ENCODE data around the gene PRAMEF20.

PRAMEF20 gene

GRCh38 chr1:13456904-13457532 lies 46.8 kb downstream of the PRAMEF20 start:
- no CpG with 5 or more reads among the region's 15 CpGs for WGBS (ENCODE audit: extremely low coverage, insufficient coverage, insufficient read length)
- Histone ChIP-seq H2AK5ac (ENCODE audit: low read length) (no peak overlapping the region), H2BK5ac (ENCODE audit: low read depth, low read length, poor library complexity) (no peak overlapping the region), H3K27ac (ENCODE audit: low read depth, low read length) (no peak overlapping the region), H3K9me3 (ENCODE audit: insufficient read depth, low read depth, low read length) (peaks cover 35% of the 10 kb centered on the region), H3K9ac (ENCODE audit: low read length) (no peak overlapping the region), H3K79me1 (ENCODE audit: low read length) (no peaks in the 10 kb centered on the region), H3K27me3 (ENCODE audit: insufficient read depth, low read length) (no peaks in the 10 kb centered on the region), H3K4ac (ENCODE audit: low read depth, low read length) (no peak overlapping the region), H3K4me3 (ENCODE audit: low read depth, low read length) (no peak overlapping the region), H4K8ac (ENCODE audit: low read depth, low read length) (no peak overlapping the region), H4K12ac (ENCODE audit: low read depth, low read length) (no peak overlapping the region), H3K4me1 (ENCODE audit: control insufficient read depth in 1 of 2, insufficient read depth in 2 of 2, low read length in 2 of 2) (no peaks in the 10 kb centered on the region), H3K4me2 (ENCODE audit: low read length) (no peak overlapping the region), H3K79me2 (ENCODE audit: control insufficient read depth, insufficient read depth, low read length, poor library complexity) (no peaks in the 10 kb centered on the region), H3K36me3 (ENCODE audit: control insufficient read depth in 1 of 2, insufficient read depth in 2 of 2, low read length in 2 of 2) (no peaks in the 10 kb centered on the region), H3K23ac (ENCODE audit: low read length) (no peak overlapping the region), H2BK12ac (ENCODE audit: low read length) (no peak overlapping the region), H3K18ac (ENCODE audit: low read length) (no peak overlapping the region), H4K91ac (ENCODE audit: low read depth, low read length) (no peak overlapping the region), H3K14ac (ENCODE audit: low read length) (no peak overlapping the region), H2BK120ac (ENCODE audit: insufficient read depth, low read length, poor library complexity) (no peak overlapping the region), H2AFZ (ENCODE audit: insufficient read depth, low read length, poor library complexity) (no peak overlapping the region)
- no peak for DNase-seq

DNA sequence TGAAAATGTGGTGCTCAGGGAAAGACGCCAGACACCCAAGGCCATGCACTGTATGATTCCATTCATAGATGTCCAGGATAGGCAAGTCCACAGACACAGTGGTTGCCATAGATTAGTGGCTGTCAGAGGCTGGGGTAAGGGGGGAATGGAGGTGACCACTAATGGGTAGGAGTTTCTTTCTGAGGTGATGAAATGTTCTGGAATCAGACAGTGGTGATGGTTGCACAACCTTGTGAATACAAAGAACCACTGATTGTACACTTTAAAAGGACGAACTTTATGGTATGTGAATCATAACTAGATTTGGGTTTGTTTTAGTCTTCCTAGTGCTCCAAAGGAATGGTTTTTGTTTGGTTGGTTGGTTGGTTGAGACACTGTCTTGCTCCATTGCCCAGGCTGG lies 51.7 kb downstream of the PRAMEF20 start:
- H3K23ac ChIP-seq (ENCODE audit: low read length) = no peak overlapping the region
- no peaks in the 10 kb centered on the region for H3K36me3 ChIP-seq (ENCODE audit: control insufficient read depth in 1 of 2, insufficient read depth in 2 of 2, low read length in 2 of 2)
- no peaks in the 10 kb centered on the region for H3K27me3 ChIP-seq (ENCODE audit: insufficient read depth, low read length)
- no peak overlapping the region for H2BK12ac ChIP-seq (ENCODE audit: low read length)
- no peaks in the 10 kb centered on the region for H3K4me1 ChIP-seq (ENCODE audit: control insufficient read depth in 1 of 2, insufficient read depth in 2 of 2, low read length in 2 of 2)
- WGBS (ENCODE audit: extremely low coverage, insufficient coverage, insufficient read length) = no CpG with 5 or more reads among the region's 2 CpGs
- no peak overlapping the region for H4K8ac ChIP-seq (ENCODE audit: low read depth, low read length)
- H3K79me2 ChIP-seq (ENCODE audit: control insufficient read depth, insufficient read depth, low read length, poor library complexity) = no peaks in the 10 kb centered on the region
- H4K12ac ChIP-seq (ENCODE audit: low read depth, low read length) = no peak overlapping the region
- no peak for DNase-seq
- no peak overlapping the region for H2AFZ ChIP-seq (ENCODE audit: insufficient read depth, low read length, poor library complexity)
- no peak overlapping the region for H3K27ac ChIP-seq (ENCODE audit: low read depth, low read length)
- peaks cover 51% of the 10 kb centered on the region for H3K9me3 ChIP-seq (ENCODE audit: insufficient read depth, low read depth, low read length)
- H2BK120ac ChIP-seq (ENCODE audit: insufficient read depth, low read length, poor library complexity) = no peak overlapping the region
- H2BK5ac ChIP-seq (ENCODE audit: low read depth, low read length, poor library complexity) = no peak overlapping the region
- H3K79me1 ChIP-seq (ENCODE audit: low read length) = no peaks in the 10 kb centered on the region
- no peak overlapping the region for H3K18ac ChIP-seq (ENCODE audit: low read length)
- no peak overlapping the region for H3K4me2 ChIP-seq (ENCODE audit: low read length)
- H3K9ac ChIP-seq (ENCODE audit: low read length) = no peak overlapping the region
- H3K4me3 ChIP-seq (ENCODE audit: low read depth, low read length) = no peak overlapping the region
- H3K14ac ChIP-seq (ENCODE audit: low read length) = no peak overlapping the region
- no peak overlapping the region for H3K4ac ChIP-seq (ENCODE audit: low read depth, low read length)
- no peak overlapping the region for H4K91ac ChIP-seq (ENCODE audit: low read depth, low read length)
- H2AK5ac ChIP-seq (ENCODE audit: low read length) = no peak overlapping the region

GRCh38 chr1:13462682-13463081 lies 52.4 kb downstream of the PRAMEF20 start:
- no peak overlapping the region for H4K8ac ChIP-seq (ENCODE audit: low read depth, low read length)
- no peaks in the 10 kb centered on the region for H3K79me1 ChIP-seq (ENCODE audit: low read length)
- H3K18ac ChIP-seq (ENCODE audit: low read length) = no peak overlapping the region
- no peak overlapping the region for H2BK12ac ChIP-seq (ENCODE audit: low read length)
- H3K27me3 ChIP-seq (ENCODE audit: insufficient read depth, low read length) = no peaks in the 10 kb centered on the region
- H3K9ac ChIP-seq (ENCODE audit: low read length) = no peak overlapping the region
- H3K23ac ChIP-seq (ENCODE audit: low read length) = no peak overlapping the region
- DNase-seq = no peak
- no peak overlapping the region for H3K27ac ChIP-seq (ENCODE audit: low read depth, low read length)
- H2AFZ ChIP-seq (ENCODE audit: insufficient read depth, low read length, poor library complexity) = no peak overlapping the region
- H2BK5ac ChIP-seq (ENCODE audit: low read depth, low read length, poor library complexity) = no peak overlapping the region
- H3K4me1 ChIP-seq (ENCODE audit: control insufficient read depth in 1 of 2, insufficient read depth in 2 of 2, low read length in 2 of 2) = no peaks in the 10 kb centered on the region
- H3K4me2 ChIP-seq (ENCODE audit: low read length) = no peak overlapping the region
- H3K4me3 ChIP-seq (ENCODE audit: low read depth, low read length) = no peak overlapping the region
- H4K91ac ChIP-seq (ENCODE audit: low read depth, low read length) = no peak overlapping the region
- no peak overlapping the region for H2AK5ac ChIP-seq (ENCODE audit: low read length)
- H2BK120ac ChIP-seq (ENCODE audit: insufficient read depth, low read length, poor library complexity) = no peak overlapping the region
- H3K4ac ChIP-seq (ENCODE audit: low read depth, low read length) = no peak overlapping the region
- peaks cover 55% of the 10 kb centered on the region for H3K9me3 ChIP-seq (ENCODE audit: insufficient read depth, low read depth, low read length)
- no peak overlapping the region for H3K14ac ChIP-seq (ENCODE audit: low read length)
- H4K12ac ChIP-seq (ENCODE audit: low read depth, low read length) = no peak overlapping the region
- no peaks in the 10 kb centered on the region for H3K36me3 ChIP-seq (ENCODE audit: control insufficient read depth in 1 of 2, insufficient read depth in 2 of 2, low read length in 2 of 2)
- WGBS (ENCODE audit: extremely low coverage, insufficient coverage, insufficient read length) = no CpG with 5 or more reads among the region's 7 CpGs
- H3K79me2 ChIP-seq (ENCODE audit: control insufficient read depth, insufficient read depth, low read length, poor library complexity) = no peaks in the 10 kb centered on the region

GRCh38 chr1:13465515-13465914 lies 55.3 kb downstream of the PRAMEF20 start:
- Histone ChIP-seq H4K12ac (ENCODE audit: low read depth, low read length) (no peak overlapping the region), H3K4me3 (ENCODE audit: low read depth, low read length) (no peak overlapping the region), H4K91ac (ENCODE audit: low read depth, low read length) (no peak overlapping the region), H2AK5ac (ENCODE audit: low read length) (no peak overlapping the region), H3K27me3 (ENCODE audit: insufficient read depth, low read length) (no peaks in the 10 kb centered on the region), H3K9ac (ENCODE audit: low read length) (no peak overlapping the region), H3K14ac (ENCODE audit: low read length) (no peak overlapping the region), H2BK12ac (ENCODE audit: low read length) (no peak overlapping the region), H4K8ac (ENCODE audit: low read depth, low read length) (no peak overlapping the region), H3K79me1 (ENCODE audit: low read length) (no peaks in the 10 kb centered on the region), H3K27ac (ENCODE audit: low read depth, low read length) (no peak overlapping the region), H3K4me2 (ENCODE audit: low read length) (no peak overlapping the region), H3K9me3 (ENCODE audit: insufficient read depth, low read depth, low read length) (peaks cover 46% of the 10 kb centered on the region), H3K4me1 (ENCODE audit: control insufficient read depth in 1 of 2, insufficient read depth in 2 of 2, low read length in 2 of 2) (no peaks in the 10 kb centered on the region), H3K18ac (ENCODE audit: low read length) (no peak overlapping the region), H2BK5ac (ENCODE audit: low read depth, low read length, poor library complexity) (no peak overlapping the region), H2AFZ (ENCODE audit: insufficient read depth, low read length, poor library complexity) (no peak overlapping the region), H2BK120ac (ENCODE audit: insufficient read depth, low read length, poor library complexity) (no peak overlapping the region), H3K36me3 (ENCODE audit: control insufficient read depth in 1 of 2, insufficient read depth in 2 of 2, low read length in 2 of 2) (no peaks in the 10 kb centered on the region), H3K23ac (ENCODE audit: low read length) (no peak overlapping the region), H3K4ac (ENCODE audit: low read depth, low read length) (no peak overlapping the region), H3K79me2 (ENCODE audit: control insufficient read depth, insufficient read depth, low read length, poor library complexity) (no peaks in the 10 kb centered on the region)
- no CpG with 5 or more reads among the region's 1 CpG for WGBS (ENCODE audit: extremely low coverage, insufficient coverage, insufficient read length)
- DNase-seq = no peak
